ENCODE measurements around the gene VARS2.
"Not testable (repeated sequence)": the region's sequence is repeated elsewhere in the genome, so short reads cannot be mapped to it uniquely, and the experiment has no call there.

Gene VARS2

GRCh38 chr6:30914076-30914853 lies at the start of gene VARS2:
Gene VARS2, plus strand, starts transcription at chr6:30914238. Its CDS starts 599 bp downstream, at chr6:30914837.
- peak; percentile 85 for DNase-seq

GRCh38 chr6:30864325-30864724 lies 49.7 kb upstream of the VARS2 start:
- DNase-seq, result no peak

GRCh38 chr6:30869241-30869749 lies 44.7 kb upstream of the VARS2 start:
- DNase-seq, result not testable (repeated sequence)

GRCh38 chr6:30870546-30870945 lies 43.5 kb upstream of the VARS2 start:
- DNase-seq, result no peak

- no peak for DNase-seq
Measured at GRCh38 chr6:30871592-30872183, 42.4 kb upstream of the VARS2 start.

- no peak for DNase-seq
Measured at GRCh38 chr6:30873137-30873640, 40.8 kb upstream of the VARS2 start.

- not testable (repeated sequence) for DNase-seq
Measured at GRCh38 chr6:30873795-30874194, 40.2 kb upstream of the VARS2 start.

GRCh38 chr6:30875244-30876038 lies 38.6 kb upstream of the VARS2 start:
- no peak for DNase-seq

GRCh38 chr6:30876039-30876730 lies 37.9 kb upstream of the VARS2 start:
- DNase-seq, result no peak

- DNase-seq, result peak; percentile 78
Measured at GRCh38 chr6:30877419-30878262, 36.4 kb upstream of the VARS2 start.

GRCh38 chr6:30879684-30880427 lies 34.2 kb upstream of the VARS2 start:
- no peak for DNase-seq

GRCh38 chr6:30880698-30881252 lies 33.3 kb upstream of the VARS2 start:
- DNase-seq, result no peak

GRCh38 chr6:30881392-30882203 lies 32.4 kb upstream of the VARS2 start:
- no peak for DNase-seq

GRCh38 chr6:30882204-30882758 lies 31.8 kb upstream of the VARS2 start:
- DNase-seq, result no peak

- no peak for DNase-seq
Measured at GRCh38 chr6:30882759-30883684, 31.0 kb upstream of the VARS2 start.

- peak; percentile 50 for DNase-seq
Measured at GRCh38 chr6:30883685-30884520, 30.1 kb upstream of the VARS2 start, which contains the start of gene DDR1. Gene DDR1, plus strand, starts transcription at chr6:30884519. Its CDS starts 4,211 bp downstream, at chr6:30888730.

All from stimulated activated CD4-positive, alpha-beta T cell treated with anti-CD3 and anti-CD28 coated beads, Interleukin-4, amount 100 ng/mL, for 24 hours (primary cell).